Measurements from ENCODE around the gene RPL38. TPM values are rescaled to one million over a fixed set of nuclear protein-coding genes. Genes with fewer than 3 reads are reported as not detected.
A peak's percentile ranks its signal among the peaks of the same experiment; 100 is the strongest.

RPL38 gene
- total RNA-seq, 1 donor from 2014 or later: 571 TPM

DNA sequence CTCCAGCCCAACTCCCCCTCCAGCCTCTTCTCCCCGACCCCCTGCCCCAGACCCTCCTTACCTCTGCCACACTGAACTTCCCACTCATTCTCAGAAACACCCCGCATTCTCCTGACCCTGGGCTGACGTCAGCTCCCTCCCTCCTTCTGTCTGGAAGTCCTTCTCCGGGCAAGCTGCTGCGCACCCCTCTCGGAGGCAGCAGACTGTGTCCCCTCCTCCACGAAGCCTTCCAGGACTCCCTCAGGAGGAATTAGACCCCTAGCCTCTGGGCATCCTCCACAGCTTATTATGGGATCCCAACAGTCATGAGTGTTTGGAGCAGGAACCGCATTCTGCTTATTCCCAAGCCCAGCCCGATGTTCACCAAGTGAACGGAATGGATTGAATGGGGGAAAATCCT, 3.4 kb upstream of the RPL38 start:
- Histone ChIP-seq H3K9me3 (no peaks in the 10 kb centered on the region), H3K4me3 (no peak overlapping the region), H3K4me1 (peaks cover 26% of the 10 kb centered on the region), H3K27ac (no peak overlapping the region), H3K36me3 (peaks cover 0 to 2% of the 10 kb centered on the region in 2 donors), H3K27me3 (no peaks in the 10 kb centered on the region)
- TF ChIP-seq POLR2A (IDR thresholded peaks at IDR 0.05) (no peak), POLR2AphosphoS5 (IDR thresholded peaks at IDR 0.05; ENCODE audit: insufficient read depth in 1 of 2, low read depth in 1 of 2) (no peak), CTCF (IDR thresholded peaks at IDR 0.05) (no peak)
- no peak for DNase-seq (ENCODE audit: extremely low spot score in 2 of 2)
- intact Hi-C loops (cut with DNase I): no loop called here

DNA sequence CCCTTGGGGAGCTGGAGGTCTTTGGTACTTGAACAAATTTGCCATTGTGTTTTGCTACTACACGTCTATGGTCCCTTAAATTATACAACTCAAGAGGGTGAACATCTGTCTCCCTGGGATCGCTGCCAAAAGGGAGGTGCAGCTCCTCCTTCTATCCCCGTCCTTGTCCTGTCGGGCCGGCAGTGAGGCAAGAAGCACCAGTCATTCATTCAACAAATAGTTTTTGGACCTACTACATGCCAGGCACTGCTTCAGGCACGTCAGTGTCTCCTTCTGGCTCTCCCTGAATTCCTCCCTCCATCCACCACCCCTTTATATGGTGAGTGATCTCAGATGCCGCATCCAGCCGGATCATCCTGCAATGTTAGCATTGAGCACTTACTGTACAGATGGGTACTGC, 2.2 kb upstream of the RPL38 start:
- no peaks in the 10 kb centered on the region for H3K27me3 ChIP-seq
- peaks cover 37% of the 10 kb centered on the region for H3K4me1 ChIP-seq
- H3K36me3 ChIP-seq: peaks cover 0 to 13% of the 10 kb centered on the region in 2 donors
- intact Hi-C loops (cut with DNase I): no loop called here
- H3K9me3 ChIP-seq: no peaks in the 10 kb centered on the region
- no peak overlapping the region for H3K27ac ChIP-seq
- no peak for DNase-seq (ENCODE audit: extremely low spot score in 2 of 2)
- H3K4me3 ChIP-seq: no peak overlapping the region
- TF ChIP-seq POLR2AphosphoS5 (IDR thresholded peaks at IDR 0.05; ENCODE audit: insufficient read depth in 1 of 2, low read depth in 1 of 2) (no peak), CTCF (IDR thresholded peaks at IDR 0.05) (no peak), POLR2A (IDR thresholded peaks at IDR 0.05) (no peak)

- intact Hi-C loops (cut with DNase I): no loop called here
- no peak for DNase-seq (ENCODE audit: extremely low spot score in 2 of 2)
- peaks cover 0 to 14% of the 10 kb centered on the region in 2 donors for H3K36me3 ChIP-seq
- H3K4me3 ChIP-seq: no peak overlapping the region
- TF ChIP-seq CTCF (IDR thresholded peaks at IDR 0.05) (no peak), POLR2A (IDR thresholded peaks at IDR 0.05) (no peak), POLR2AphosphoS5 (IDR thresholded peaks at IDR 0.05; ENCODE audit: insufficient read depth in 1 of 2, low read depth in 1 of 2) (no peak)
- H3K27me3 ChIP-seq: no peaks in the 10 kb centered on the region
- no peaks in the 10 kb centered on the region for H3K9me3 ChIP-seq
- H3K27ac ChIP-seq: no peak overlapping the region
- peaks cover 43% of the 10 kb centered on the region for H3K4me1 ChIP-seq
Observed at GRCh38 chr17:74201948-74202347, 1.5 kb upstream of the RPL38 start.

- no peak for DNase-seq (ENCODE audit: extremely low spot score in 2 of 2)
- intact Hi-C loops (cut with DNase I): no loop called here
Observed at GRCh38 chr17:74202938-74203337, 540 bp upstream of the RPL38 start.

More at GRCh38 chr17:74202938-74203337, 540 bp upstream of the RPL38 start:
- Histone ChIP-seq H3K4me1 (peaks cover 52% of the 10 kb centered on the region), H3K27me3 (no peaks in the 10 kb centered on the region), H3K27ac (no peak overlapping the region), H3K36me3 (peaks cover 0 to 19% of the 10 kb centered on the region in 2 donors), H3K9me3 (no peaks in the 10 kb centered on the region), H3K4me3 (peak overlapping the region; percentile 75 to 91)
- TF ChIP-seq POLR2AphosphoS5 (IDR thresholded peaks at IDR 0.05; ENCODE audit: insufficient read depth in 1 of 2, low read depth in 1 of 2) (no peak), CTCF (IDR thresholded peaks at IDR 0.05) (no peak), POLR2A (IDR thresholded peaks at IDR 0.05) (no peak)
